Common myeloid progenitor, CD34-positive (primary cell): ENCODE measurements around the gene BUD13.
"Not testable (repeated sequence)": the region's sequence is repeated elsewhere in the genome, so short reads cannot be mapped to it uniquely, and the experiment has no call there.

Experiments
- CTCF ChIA-PET: fragments of 350-600 bp; sonication (Branson Sonifier 250); formaldehyde crosslinking; loops from one replicate; lab custom pipeline; 2021; ENCODE audit warnings: antibody characterized with exemption; lab: Charles Lee
- POLR2A ChIA-PET: fragments of 350-600 bp; sonication (Branson Sonifier 250); formaldehyde crosslinking; loops from one replicate; lab custom pipeline; 2021; ENCODE audit warnings: antibody characterized with exemption; lab: Charles Lee
- DNase-seq, 3 donors: peaks; one replicate each; pipeline versions ENCODE4 v3.0.0 to v3.0.0-alpha.2; 2013
- H3K27ac ChIP-seq, 2 experiments: 1 replicate in 1 of 2; 2 replicates in 1 of 2; pipeline ENCODE4 v1.7.0; 2013; ENCODE audit warnings: inconsistent platforms in 2 of 2, low read length in 2 of 2, mild to moderate bottlenecking in 2 of 2, low read depth in 1 of 2, moderate library complexity in 1 of 2; ENCODE audit not compliant: severe bottlenecking in 2 of 2, insufficient read depth in 1 of 2, poor library complexity in 1 of 2
- H3K27me3 ChIP-seq, 5 experiments: replicated peaks in 2 of 5; 1 replicate in 3 of 5; 2 replicates in 2 of 5; pipeline versions ENCODE4 v1.6.1 to v1.7.0; 2013; ENCODE audit warnings: low read length in 4 of 5, mild to moderate bottlenecking in 2 of 5, moderate library complexity in 2 of 5, inconsistent platforms in 1 of 5; ENCODE audit not compliant: insufficient read depth in 5 of 5, control insufficient read depth in 4 of 5
- H3K36me3 ChIP-seq, 4 experiments: 1 replicate in 2 of 4; 2 replicates in 2 of 4; pipeline versions ENCODE4 v1.6.1 to v1.7.0; 2013; ENCODE audit warnings: low read length in 3 of 4, control low read depth in 1 of 4, mild to moderate bottlenecking in 1 of 4; ENCODE audit not compliant: control insufficient read depth in 4 of 4, insufficient read depth in 4 of 4
- H3K4me1 ChIP-seq, 4 experiments: 1 replicate in 3 of 4; 2 replicates in 1 of 4; pipeline versions ENCODE4 v1.6.1 to v1.7.1; 2013; ENCODE audit warnings: low read length in 3 of 4, mild to moderate bottlenecking in 3 of 4, control low read depth in 1 of 4, inconsistent platforms in 1 of 4, moderate library complexity in 1 of 4; ENCODE audit not compliant: control insufficient read depth in 4 of 4, insufficient read depth in 4 of 4; ENCODE audit errors: control extremely low read depth in 1 of 4
- H3K4me3 ChIP-seq, 7 experiments: 1 replicate in 4 of 7; 2 replicates in 3 of 7; pipeline versions ENCODE4 v1.5.1 to v1.7.0; 2013; ENCODE audit warnings: mild to moderate bottlenecking in 7 of 7, low read length in 6 of 7, moderate library complexity in 6 of 7, inconsistent platforms in 2 of 7, low read depth in 2 of 7, control low read depth in 1 of 7; ENCODE audit not compliant: insufficient read depth in 4 of 7, control insufficient read depth in 1 of 7; ENCODE audit errors: extremely low read depth in 1 of 7
- H3K9me3 ChIP-seq, 5 experiments: 1 replicate in 4 of 5; 2 replicates in 1 of 5; pipeline versions ENCODE4 v1.6.1 to v1.7.1; 2013; ENCODE audit warnings: low read length in 4 of 5, mild to moderate bottlenecking in 2 of 5, inconsistent platforms in 1 of 5, low read depth in 1 of 5, moderate library complexity in 1 of 5; ENCODE audit not compliant: control insufficient read depth in 4 of 5, insufficient read depth in 2 of 5; ENCODE audit errors: control extremely low read depth in 1 of 5
- WGBS: methylation state at CpG from one replicate; pipeline ENCODE4 v1.1.5; 2013; ENCODE audit not compliant: insufficient coverage; 5-methylcytosine and 5-hydroxymethylcytosine counted together

BUD13 gene

GRCh38 chr11:116801662-116802061, 28.9 kb upstream of the BUD13 start:
- H3K27ac ChIP-seq, H3K4me1 ChIP-seq, POLR2A ChIA-PET, H3K27me3 ChIP-seq, DNase-seq, H3K9me3 ChIP-seq, H3K36me3 ChIP-seq, CTCF ChIA-PET, H3K4me3 ChIP-seq: not testable (repeated sequence)

GRCh38 chr11:116800610-116801009, 27.8 kb upstream of the BUD13 start:
- Histone ChIP-seq H3K27ac (no peak overlapping the region), H3K36me3 (no peaks in the 10 kb centered on the region), H3K27me3 (no peaks in the 10 kb centered on the region), H3K9me3 (no peaks in the 10 kb centered on the region), H3K4me3 (no peak overlapping the region), H3K4me1 (no peaks in the 10 kb centered on the region)
- CTCF ChIA-PET, result interaction anchor here (0.7 to 1.4 kb wide), 4 partner anchors 9 to 21 kb away, joined by 3 to 4 read pairs (median 3); no protein-coding TSS in a partner anchor
- POLR2A ChIA-PET, result no interaction called here
- WGBS, result 100% methylated on average over 1 of the region's 2 CpGs
- DNase-seq, result no peak

- POLR2A ChIA-PET, result no interaction called here
- H3K36me3 ChIP-seq, result no peaks in the 10 kb centered on the region
- CTCF ChIA-PET, result interaction anchor here (1.5 to 1.8 kb wide), 2 partner anchors 8 to 35 kb away, joined by 6 to 7 read pairs; partner anchors contain the start of gene APOA5
- no peaks in the 10 kb centered on the region for H3K27me3 ChIP-seq
- no peak overlapping the region for H3K4me3 ChIP-seq
- H3K4me1 ChIP-seq, result no peaks in the 10 kb centered on the region
- H3K27ac ChIP-seq, result no peak overlapping the region
- no peak for DNase-seq
- 98% methylated on average over 5 of the region's 5 CpGs for WGBS
- H3K9me3 ChIP-seq, result no peaks in the 10 kb centered on the region
Observed at GRCh38 chr11:116798368-116798767, 25.6 kb upstream of the BUD13 start.

GRCh38 chr11:116797816-116798215, 25.0 kb upstream of the BUD13 start:
- Histone ChIP-seq H3K36me3 (no peaks in the 10 kb centered on the region), H3K9me3 (no peaks in the 10 kb centered on the region), H3K27ac (no peak overlapping the region), H3K4me1 (no peaks in the 10 kb centered on the region), H3K4me3 (no peak overlapping the region), H3K27me3 (no peaks in the 10 kb centered on the region)
- POLR2A ChIA-PET, result no interaction called here
- WGBS, result 100% methylated on average over 1 of the region's 5 CpGs
- no peak for DNase-seq
- CTCF ChIA-PET, result no interaction called here

- no peak overlapping the region for H3K27ac ChIP-seq
- POLR2A ChIA-PET, result no interaction called here
- CTCF ChIA-PET, result interaction anchor here (1.1 to 1.3 kb wide), 2 partner anchors 39 to 309 kb away, joined by 3 to 4 read pairs; no protein-coding TSS in a partner anchor
- DNase-seq, result no peak
- WGBS, result no CpG with 5 or more reads among the region's 1 CpG
- no peaks in the 10 kb centered on the region for H3K9me3 ChIP-seq
- no peaks in the 10 kb centered on the region for H3K36me3 ChIP-seq
- H3K4me1 ChIP-seq, result peaks cover 0 to 4% (median 2%) of the 10 kb centered on the region in 4 experiments
- no peaks in the 10 kb centered on the region for H3K27me3 ChIP-seq
- H3K4me3 ChIP-seq, result no peak overlapping the region
Observed at GRCh38 chr11:116796548-116796947, 23.8 kb upstream of the BUD13 start.

- 89% methylated on average over 1 of the region's 2 CpGs for WGBS
- DNase-seq, result no peak
- POLR2A ChIA-PET, result no interaction called here
- no peaks in the 10 kb centered on the region for H3K36me3 ChIP-seq
- no peak overlapping the region for H3K4me3 ChIP-seq
- no peak overlapping the region for H3K27ac ChIP-seq
- no peaks in the 10 kb centered on the region for H3K9me3 ChIP-seq
- H3K27me3 ChIP-seq, result peaks cover 0 to under 1% (median 0%) of the 10 kb centered on the region in 5 experiments
- H3K4me1 ChIP-seq, result peaks cover 0 to 11% (median 6%) of the 10 kb centered on the region in 4 experiments
- CTCF ChIA-PET, result interaction anchor here (9.0 to 9.8 kb wide), 2 partner anchors 40 to 313 kb away, joined by 109 to 134 read pairs; partner anchors contain the start of gene APOA1
Observed at GRCh38 chr11:116794851-116795250, 22.1 kb upstream of the BUD13 start.

- Histone ChIP-seq H3K27ac (no peak overlapping the region), H3K4me1 (peaks cover 0 to 11% (median 6%) of the 10 kb centered on the region in 4 experiments), H3K36me3 (no peaks in the 10 kb centered on the region), H3K4me3 (no peak overlapping the region), H3K27me3 (peaks cover 0 to 2% (median 0%) of the 10 kb centered on the region in 5 experiments), H3K9me3 (no peaks in the 10 kb centered on the region)
- CTCF ChIA-PET, result interaction anchor here (0.5 to 9.8 kb wide), 10 partner anchors 11 to 433 kb away, joined by 3 to 134 read pairs (median 4); partner anchors contain the start of gene APOA1
- 100% methylated on average over 1 of the region's 1 CpG for WGBS
- DNase-seq, result no peak
- POLR2A ChIA-PET, result no interaction called here
Observed at GRCh38 chr11:116793772-116794097, 20.9 kb upstream of the BUD13 start.
